Mesenchymal stem cell (in vitro differentiated cells and primary cell): ENCODE measurements around the gene ARMS2.

ENCODE experiments used
- DNase-seq: peaks from one replicate; pipeline ENCODE4 v3.0.0-alpha.2; 2013
- H2AFZ ChIP-seq: one replicate; pipeline ENCODE4 v1.6.1; 2013; ENCODE audit warnings: low read depth, mild to moderate bottlenecking, control low read depth, inconsistent platforms, low read length, moderate library complexity
- H2AK5ac ChIP-seq: 2 replicates; pipeline ENCODE4 v1.6.1; 2013; ENCODE audit warnings: low read length, moderate library complexity, mild to moderate bottlenecking, inconsistent platforms; ENCODE audit not compliant: severe bottlenecking
- H2BK120ac ChIP-seq: one replicate; pipeline ENCODE4 v1.6.1; 2013; ENCODE audit warnings: low read depth, mild to moderate bottlenecking, inconsistent platforms, low read length, moderate library complexity
- H2BK12ac ChIP-seq, 2 experiments: one replicate each; pipeline ENCODE4 v1.6.1; 2013; ENCODE audit warnings: inconsistent platforms in 2 of 2, low read length in 2 of 2, mild to moderate bottlenecking in 2 of 2, moderate library complexity in 2 of 2, control low read depth in 1 of 2
- H2BK15ac ChIP-seq: one replicate; pipeline ENCODE4 v1.6.1; 2013; ENCODE audit warnings: mild to moderate bottlenecking, low read depth, inconsistent platforms; ENCODE audit not compliant: poor library complexity, severe bottlenecking
- H2BK5ac ChIP-seq: 2 replicates; pipeline ENCODE4 v1.6.1; 2013; ENCODE audit warnings: low read depth, mild to moderate bottlenecking, low read length, control low read depth, inconsistent platforms; ENCODE audit not compliant: poor library complexity, severe bottlenecking
- H3K14ac ChIP-seq, 2 experiments: one replicate each; pipeline ENCODE4 v1.6.1; 2013; ENCODE audit warnings: inconsistent platforms in 2 of 2, low read length in 2 of 2, control low read depth in 1 of 2, mild to moderate bottlenecking in 1 of 2, moderate library complexity in 1 of 2
- H3K18ac ChIP-seq, 2 experiments: one replicate each; pipeline ENCODE4 v1.6.1; 2013; ENCODE audit warnings: inconsistent platforms in 2 of 2, low read length in 2 of 2, control low read depth in 1 of 2, low read depth in 1 of 2, mild to moderate bottlenecking in 1 of 2
- H3K23ac ChIP-seq, 2 experiments: one replicate each; pipeline ENCODE4 v1.6.1; 2013; ENCODE audit warnings: inconsistent platforms in 2 of 2, low read length in 2 of 2, mild to moderate bottlenecking in 2 of 2, moderate library complexity in 2 of 2, control low read depth in 1 of 2
- H3K27ac ChIP-seq: 2 replicates; pipeline ENCODE4 v1.5.1; 2013; ENCODE audit warnings: mild to moderate bottlenecking, moderate library complexity, low read length, control low read depth, inconsistent platforms; ENCODE audit not compliant: poor library complexity, severe bottlenecking
- H3K27me3 ChIP-seq, 2 experiments: 2 replicates each; pipeline versions ENCODE4 v1.6.1 to v1.7.0; 2013; ENCODE audit warnings: low read length in 2 of 2, mild to moderate bottlenecking in 2 of 2, moderate library complexity in 2 of 2, control low read depth in 1 of 2, inconsistent platforms in 1 of 2; ENCODE audit not compliant: control insufficient read depth in 1 of 2, insufficient read depth in 1 of 2
- H3K36me3 ChIP-seq, 2 experiments: 2 replicates each; pipeline versions ENCODE4 v1.6.1 to v1.7.0; 2013; ENCODE audit warnings: low read length in 2 of 2, control low read depth in 1 of 2, inconsistent platforms in 1 of 2, low read depth in 1 of 2, mild to moderate bottlenecking in 1 of 2; ENCODE audit not compliant: insufficient read depth in 2 of 2, control insufficient read depth in 1 of 2
- H3K4ac ChIP-seq, 2 experiments: one replicate each; pipeline ENCODE4 v1.6.1; 2013; ENCODE audit warnings: inconsistent platforms in 2 of 2, low read length in 2 of 2, mild to moderate bottlenecking in 2 of 2, moderate library complexity in 2 of 2, control low read depth in 1 of 2, low read depth in 1 of 2
- H3K4me1 ChIP-seq: 2 replicates; pipeline ENCODE4 v1.6.1; 2013; ENCODE audit warnings: low read depth, low read length, control low read depth; ENCODE audit not compliant: control insufficient read depth, insufficient read depth
- H3K4me2 ChIP-seq: 2 replicates; pipeline ENCODE4 v1.6.1; 2013; ENCODE audit warnings: low read length, mild to moderate bottlenecking, inconsistent platforms; ENCODE audit not compliant: poor library complexity, severe bottlenecking
- H3K4me3 ChIP-seq, 2 experiments: 2 replicates each; pipeline versions ENCODE4 v1.5.1 to v1.7.0; 2013; ENCODE audit warnings: low read length in 2 of 2, mild to moderate bottlenecking in 2 of 2, control low read depth in 1 of 2, low read depth in 1 of 2; ENCODE audit not compliant: insufficient read depth in 1 of 2
- H3K79me1 ChIP-seq: replicated peaks from 2 replicates; pipeline ENCODE4 v1.6.1; 2013; ENCODE audit warnings: mild to moderate bottlenecking, control low read depth, low read length, inconsistent platforms; ENCODE audit not compliant: poor library complexity, severe bottlenecking
- H3K9ac ChIP-seq: 2 replicates; pipeline ENCODE4 v1.7.0; 2013; ENCODE audit warnings: mild to moderate bottlenecking, low read length, moderate library complexity
- H3K9me3 ChIP-seq: 2 replicates; pipeline ENCODE4 v1.7.0; 2013; ENCODE audit warnings: mild to moderate bottlenecking, low read length; ENCODE audit not compliant: control insufficient read depth
- H4K8ac ChIP-seq: one replicate; pipeline ENCODE4 v1.6.1; 2013; ENCODE audit warnings: inconsistent platforms, mild to moderate bottlenecking, low read length, moderate library complexity
- H4K91ac ChIP-seq: one replicate; pipeline ENCODE4 v1.6.1; 2013; ENCODE audit warnings: mild to moderate bottlenecking, low read length, inconsistent platforms
- WGBS: methylation state at CpG from one replicate; pipeline ENCODE4 v1.1.7; 2013; ENCODE audit warnings: mixed read lengths; 5-methylcytosine and 5-hydroxymethylcytosine counted together

Gene ARMS2

DNA sequence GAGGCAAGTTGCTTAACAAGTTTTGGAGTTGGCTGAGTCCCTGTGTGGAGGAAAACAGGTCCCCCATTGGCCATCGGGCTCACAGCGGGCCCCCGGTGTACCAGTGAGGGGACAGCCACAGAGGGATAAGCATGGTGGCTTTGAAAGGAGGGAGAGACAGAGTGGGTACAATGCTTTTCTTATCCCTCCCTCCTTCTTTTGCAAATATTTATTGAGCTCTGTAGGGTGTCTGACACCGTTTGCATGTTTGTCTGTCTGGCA lies 9.7 kb downstream of the ARMS2 start:
- no peak for DNase-seq
- peaks cover 3 to 31% of the 10 kb centered on the region in 2 experiments for H3K36me3 ChIP-seq
- WGBS = 100% methylated on average over 4 of the region's 4 CpGs

GRCh38 chr10:122464586-122464985 lies 10.1 kb downstream of the ARMS2 start:
- Histone ChIP-seq H3K23ac (no peak overlapping the region), H2AFZ (no peak overlapping the region)
- 98% methylated on average over 11 of the region's 11 CpGs for WGBS

More for the DNA sequence above, 9.7 kb downstream of the ARMS2 start:
- H3K4me1 ChIP-seq = peaks cover 22% of the 10 kb centered on the region
- peaks cover 0 to 6% of the 10 kb centered on the region in 2 experiments for H3K27me3 ChIP-seq
- H4K91ac ChIP-seq = no peak overlapping the region
- H3K9me3 ChIP-seq = no peaks in the 10 kb centered on the region
- no peak overlapping the region for H2BK120ac ChIP-seq
- H3K4me2 ChIP-seq = no peak overlapping the region
- H3K23ac ChIP-seq = no peak overlapping the region
- peak overlapping the region in 1 of 2 experiments; percentile 38 for H3K18ac ChIP-seq
- no peak overlapping the region for H3K27ac ChIP-seq
- no peak overlapping the region for H3K4ac ChIP-seq
- H2BK12ac ChIP-seq = peak overlapping the region in 1 of 2 experiments; percentile 33
- peaks cover 19% of the 10 kb centered on the region for H3K79me1 ChIP-seq
- H2AFZ ChIP-seq = no peak overlapping the region
- no peak overlapping the region for H3K14ac ChIP-seq
- H2AK5ac ChIP-seq = no peak overlapping the region
- H3K9ac ChIP-seq = peak overlapping the region; percentile 93
- no peak overlapping the region for H4K8ac ChIP-seq
- H2BK15ac ChIP-seq = peak overlapping the region; percentile 49
- H3K4me3 ChIP-seq = peak overlapping the region in 1 of 2 experiments; percentile 95
- H2BK5ac ChIP-seq = no peak overlapping the region

DNA sequence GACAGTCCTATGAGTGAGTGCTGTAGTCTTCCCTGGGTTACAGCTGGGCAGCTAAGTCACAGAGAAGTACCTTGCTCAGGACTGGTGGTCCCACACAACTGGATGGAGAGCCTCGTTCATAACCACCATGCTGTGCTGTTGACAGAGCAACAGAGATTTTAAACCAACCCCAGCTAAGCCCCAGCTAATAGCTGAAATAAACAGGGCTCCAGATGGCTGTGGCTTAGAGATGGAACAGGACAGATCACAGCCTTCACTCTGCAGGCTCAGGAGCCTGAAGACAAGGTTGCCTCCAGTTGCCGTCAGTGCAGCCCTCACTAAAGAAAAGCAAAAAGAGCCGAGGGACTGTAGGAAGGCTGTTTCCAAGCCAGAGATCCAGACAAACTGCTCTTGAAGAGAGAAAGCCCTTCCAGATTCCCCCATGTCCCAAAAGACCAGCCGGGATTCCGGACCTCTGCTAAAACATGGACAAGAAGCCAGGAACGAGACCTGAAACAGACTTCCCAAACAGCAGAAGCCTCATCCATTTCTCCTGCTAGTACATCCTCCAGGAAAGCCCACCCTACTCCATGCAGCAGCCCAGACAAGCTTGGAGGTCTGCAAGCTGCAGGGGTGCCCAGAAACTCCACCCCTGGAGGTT lies 11.1 kb downstream of the ARMS2 start:
- no peak for DNase-seq
- H2BK12ac ChIP-seq = no peak overlapping the region
- peak overlapping the region in 1 of 2 experiments; percentile 95 for H3K4me3 ChIP-seq
- H3K4ac ChIP-seq = no peak overlapping the region
- no peak overlapping the region for H2BK5ac ChIP-seq
- no peaks in the 10 kb centered on the region for H3K9me3 ChIP-seq
- H3K4me2 ChIP-seq = no peak overlapping the region
- 82% methylated on average over 6 of the region's 6 CpGs for WGBS
- H2BK15ac ChIP-seq = no peak overlapping the region
- no peak overlapping the region for H3K14ac ChIP-seq
- no peak overlapping the region for H2AK5ac ChIP-seq
- H2BK120ac ChIP-seq = no peak overlapping the region
- H3K23ac ChIP-seq = no peak overlapping the region
- H3K18ac ChIP-seq = peak overlapping the region in 1 of 2 experiments; percentile 39
- no peak overlapping the region for H3K27ac ChIP-seq
- H3K79me1 ChIP-seq = peaks cover 22% of the 10 kb centered on the region
- H3K27me3 ChIP-seq = peaks cover 0 to 6% of the 10 kb centered on the region in 2 experiments
- H4K91ac ChIP-seq = no peak overlapping the region
- H2AFZ ChIP-seq = no peak overlapping the region
- peaks cover 3 to 31% of the 10 kb centered on the region in 2 experiments for H3K36me3 ChIP-seq
- peak overlapping the region; percentile 24 for H4K8ac ChIP-seq
- H3K9ac ChIP-seq = peak overlapping the region; percentile 58
- H3K4me1 ChIP-seq = peaks cover 16% of the 10 kb centered on the region

More at GRCh38 chr10:122464586-122464985, 10.1 kb downstream of the ARMS2 start:
- Histone ChIP-seq H2BK12ac (peak overlapping the region in 1 of 2 experiments; percentile 33), H3K27ac (no peak overlapping the region), H4K8ac (no peak overlapping the region), H3K4me2 (no peak overlapping the region), H3K18ac (no peak overlapping the region), H3K9ac (peak overlapping the region; percentile 93), H3K4me1 (peaks cover 23% of the 10 kb centered on the region), H3K14ac (no peak overlapping the region), H3K36me3 (peaks cover 3 to 31% of the 10 kb centered on the region in 2 experiments), H3K4me3 (peak overlapping the region in 1 of 2 experiments; percentile 95), H4K91ac (no peak overlapping the region), H2BK15ac (no peak overlapping the region), H2AK5ac (no peak overlapping the region), H2BK120ac (no peak overlapping the region), H3K9me3 (no peaks in the 10 kb centered on the region), H3K27me3 (peaks cover 0 to 6% of the 10 kb centered on the region in 2 experiments), H2BK5ac (no peak overlapping the region), H3K79me1 (peaks cover 19% of the 10 kb centered on the region), H3K4ac (peak overlapping the region in 1 of 2 experiments; percentile 7)
- no peak for DNase-seq

DNA sequence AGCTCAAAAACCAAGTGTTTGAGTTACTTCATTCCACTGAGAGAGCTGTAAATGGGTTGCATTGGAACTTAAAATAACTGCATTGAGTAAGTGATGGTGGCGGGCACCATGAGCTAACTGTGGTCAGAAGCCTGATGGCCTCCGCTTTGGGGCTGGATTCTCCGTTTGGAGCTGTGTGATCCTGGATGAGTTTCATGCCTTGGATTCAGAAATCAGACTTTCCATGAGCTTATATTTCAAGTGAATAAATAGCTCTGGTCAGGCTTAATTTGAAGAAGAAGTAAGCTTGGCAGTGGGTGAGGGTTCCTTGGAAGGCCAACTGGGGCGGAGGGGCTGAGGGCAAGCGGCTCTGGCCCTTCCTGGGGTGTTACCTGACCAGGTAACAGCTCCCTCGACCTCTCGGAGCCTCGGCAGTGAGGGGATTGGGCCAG lies 12.5 kb downstream of the ARMS2 start:
- Histone ChIP-seq H3K9me3 (no peaks in the 10 kb centered on the region), H3K27ac (no peak overlapping the region), H3K14ac (no peak overlapping the region)

More for the DNA sequence above, 12.5 kb downstream of the ARMS2 start:
- Histone ChIP-seq H4K91ac (peak overlapping the region; percentile 61), H3K4me3 (no peak overlapping the region), H3K4me2 (no peak overlapping the region), H3K4ac (peak overlapping the region in 1 of 2 experiments; percentile 77), H2BK5ac (no peak overlapping the region), H3K79me1 (peaks cover 24% of the 10 kb centered on the region), H4K8ac (no peak overlapping the region), H3K9ac (no peak overlapping the region), H3K18ac (peak overlapping the region in 1 of 2 experiments; percentile 24), H2BK120ac (peak overlapping the region; percentile 7), H3K36me3 (peaks cover 6 to 35% of the 10 kb centered on the region in 2 experiments), H2BK12ac (peak overlapping the region in 1 of 2 experiments; percentile 8), H2AFZ (no peak overlapping the region), H2BK15ac (peak overlapping the region; percentile 84), H2AK5ac (no peak overlapping the region), H3K4me1 (peaks cover 10% of the 10 kb centered on the region), H3K23ac (no peak overlapping the region), H3K27me3 (peaks cover 0 to 6% of the 10 kb centered on the region in 2 experiments)
- no peak for DNase-seq
- WGBS = 93% methylated on average over 8 of the region's 8 CpGs
